Keratinocyte (primary cell): Measurements from ENCODE around the gene E2F7. TPM values are rescaled to one million over a fixed set of nuclear protein-coding genes. Genes with fewer than 3 reads are reported as not detected.

ENCODE experiments used
- DNase-seq: peaks from one replicate; pipeline ENCODE4 v3.0.0-alpha.2; 2011; ENCODE audit warnings: low read depth, missing footprints, low spot score
- FAIRE-seq: peaks from 2 replicates; lab custom pipeline; 2011; peaks lifted over from hg19 to GRCh38; lab: Jason Lieb, UNC
- H2AFZ ChIP-seq: 2 replicates; pipeline ENCODE4 v1.6.0; 2012; ENCODE audit warnings: low read length, control low read depth, inconsistent platforms; ENCODE audit not compliant: control insufficient read depth
- H3K27ac ChIP-seq: 2 replicates; pipeline ENCODE4 v1.5.1; 2011; ENCODE audit warnings: low read length; ENCODE audit not compliant: control insufficient read depth, insufficient read depth
- H3K27me3 ChIP-seq: 3 replicates; pipeline ENCODE4 v1.6.0; 2011; ENCODE audit warnings: low read length; ENCODE audit not compliant: control insufficient read depth, insufficient read depth; ENCODE audit errors: extremely low read depth
- H3K36me3 ChIP-seq, 2 experiments: 2 replicates in 1 of 2; 3 replicates in 1 of 2; pipeline ENCODE4 v1.5.1; 2011; ENCODE audit warnings: low read length in 2 of 2, mild to moderate bottlenecking in 1 of 2; ENCODE audit not compliant: control insufficient read depth in 2 of 2, insufficient read depth in 2 of 2; ENCODE audit errors: extremely low read depth in 1 of 2
- H3K4me1 ChIP-seq: 3 replicates; pipeline ENCODE4 v1.5.1; 2011; ENCODE audit warnings: low read length; ENCODE audit not compliant: control insufficient read depth, insufficient read depth; ENCODE audit errors: extremely low read depth
- H3K4me2 ChIP-seq: 3 replicates; pipeline ENCODE4 v1.6.0; 2011; ENCODE audit warnings: low read depth, low read length; ENCODE audit not compliant: control insufficient read depth, insufficient read depth; ENCODE audit errors: extremely low read depth
- H3K4me3 ChIP-seq, 3 experiments: fragments of 200-600 bp in 1 of 3; sonication (generic) in 1 of 3; 2 replicates in 2 of 3; 3 replicates in 1 of 3; pipeline ENCODE4 v1.5.1; 2011 to 2016; ENCODE audit warnings: low read length in 3 of 3, mild to moderate bottlenecking in 3 of 3, control low read depth in 2 of 3, inconsistent platforms in 1 of 3, low read depth in 1 of 3, mixed read lengths in 1 of 3, mixed run types in 1 of 3, moderate library complexity in 1 of 3; ENCODE audit not compliant: control insufficient read depth in 2 of 3, insufficient read depth in 2 of 3; ENCODE audit errors: extremely low read depth in 1 of 3
- H3K79me2 ChIP-seq: 2 replicates; pipeline ENCODE4 v1.6.0; 2012; ENCODE audit warnings: low read length; ENCODE audit not compliant: control insufficient read depth, insufficient read depth
- H3K9ac ChIP-seq: 3 replicates; pipeline ENCODE4 v1.6.0; 2011; ENCODE audit warnings: low read length; ENCODE audit not compliant: control insufficient read depth, insufficient read depth; ENCODE audit errors: extremely low read depth
- H3K9me1 ChIP-seq: 3 replicates; pipeline ENCODE4 v1.6.0; 2011; ENCODE audit warnings: low read length; ENCODE audit not compliant: control insufficient read depth, insufficient read depth; ENCODE audit errors: extremely low read depth
- H3K9me3 ChIP-seq: 2 replicates; pipeline ENCODE4 v1.5.1; 2012; ENCODE audit warnings: low read depth, low read length; ENCODE audit not compliant: control insufficient read depth
- H4K20me1 ChIP-seq: 3 replicates; pipeline ENCODE4 v1.6.0; 2011; ENCODE audit warnings: low read length; ENCODE audit not compliant: control insufficient read depth, insufficient read depth; ENCODE audit errors: extremely low read depth
- EZH2 ChIP-seq: IDR thresholded peaks from one replicate; pipeline ENCODE4 v1.6.1; 2012; ENCODE audit warnings: inconsistent platforms, mild to moderate bottlenecking, low read length, moderate library complexity
- dilution Hi-C: fragments of 300-500 bp; cut with MboI; formaldehyde crosslinking; loops from one replicate; pipeline ENCODE4 v1.7.0; 2020; ENCODE audit warnings: low sequenced_read_pairs; ENCODE audit not compliant: extremely low pct_ligation_motif_present
- polyA plus RNA-seq, 5 experiments: library from polyadenylated mRNA; depleted of rRNA in 3 of 5; stranded (reverse) in 3 of 5; stranded (forward) in 1 of 5; unstranded in 1 of 5; fragments of >200 nt; gene quantifications; 1 replicate in 1 of 5; 2 replicates in 3 of 5; 3 replicates in 1 of 5; pipeline versions ENCODE4 v1.2.1 to v1.2.3, GENCODE V29; 2011 to 2012; ENCODE audit warnings: missing spikeins in 2 of 5, low read depth in 1 of 5, low replicate concordance in 1 of 5
- TF ChIP-seq, protein P1 (sequence below), 3 experiments: IDR thresholded peaks in 1 of 3; conservative IDR thresholded peaks in 1 of 3; optimal IDR thresholded peaks in 1 of 3; 2 replicates in 2 of 3; 3 replicates in 1 of 3; pipeline versions ENCODE3 to v1.5.1; 2011; ENCODE audit warnings: low read length in 3 of 3, mild to moderate bottlenecking in 3 of 3, moderate library complexity in 2 of 3, control low read depth in 1 of 3, inconsistent platforms in 1 of 3; ENCODE audit not compliant: insufficient read depth in 2 of 3; ENCODE audit errors: extremely low read depth in 1 of 3

The E2F7 gene
- polyA plus RNA-seq, 1 donor (not counting 4 experiments of a cell fraction or from before 2014, with no cell fraction given), result 9.9 TPM

- Histone ChIP-seq H2AFZ (no peak overlapping the region), H3K27me3 (no peaks in the 10 kb centered on the region), H3K4me3 (no peak overlapping the region), H3K9me1 (no peaks in the 10 kb centered on the region), H3K36me3 (peaks cover 5 to 13% of the 10 kb centered on the region in 2 experiments), H3K9ac (no peak overlapping the region), H3K79me2 (peaks cover 40% of the 10 kb centered on the region), H3K27ac (no peak overlapping the region), H3K4me2 (no peak overlapping the region), H3K4me1 (peaks cover 24% of the 10 kb centered on the region), H3K9me3 (no peaks in the 10 kb centered on the region), H4K20me1 (no peaks in the 10 kb centered on the region)
- dilution Hi-C loops, result no loop called here
- TF ChIP-seq, protein P1, sequence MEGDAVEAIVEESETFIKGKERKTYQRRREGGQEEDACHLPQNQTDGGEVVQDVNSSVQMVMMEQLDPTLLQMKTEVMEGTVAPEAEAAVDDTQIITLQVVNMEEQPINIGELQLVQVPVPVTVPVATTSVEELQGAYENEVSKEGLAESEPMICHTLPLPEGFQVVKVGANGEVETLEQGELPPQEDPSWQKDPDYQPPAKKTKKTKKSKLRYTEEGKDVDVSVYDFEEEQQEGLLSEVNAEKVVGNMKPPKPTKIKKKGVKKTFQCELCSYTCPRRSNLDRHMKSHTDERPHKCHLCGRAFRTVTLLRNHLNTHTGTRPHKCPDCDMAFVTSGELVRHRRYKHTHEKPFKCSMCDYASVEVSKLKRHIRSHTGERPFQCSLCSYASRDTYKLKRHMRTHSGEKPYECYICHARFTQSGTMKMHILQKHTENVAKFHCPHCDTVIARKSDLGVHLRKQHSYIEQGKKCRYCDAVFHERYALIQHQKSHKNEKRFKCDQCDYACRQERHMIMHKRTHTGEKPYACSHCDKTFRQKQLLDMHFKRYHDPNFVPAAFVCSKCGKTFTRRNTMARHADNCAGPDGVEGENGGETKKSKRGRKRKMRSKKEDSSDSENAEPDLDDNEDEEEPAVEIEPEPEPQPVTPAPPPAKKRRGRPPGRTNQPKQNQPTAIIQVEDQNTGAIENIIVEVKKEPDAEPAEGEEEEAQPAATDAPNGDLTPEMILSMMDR (optimal IDR thresholded peaks at IDR 0.05 in 1 of 3, IDR thresholded peaks at IDR 0.05 in 1 of 3, conservative IDR thresholded peaks at IDR 0.05 in 1 of 3; ENCODE audit: extremely low read depth in 1 of 3, insufficient read depth in 2 of 3, low read length in 3 of 3), result no peak
- no peak for TF ChIP-seq EZH2
- FAIRE-seq (no peak), DNase-seq (no peak)
Measured at GRCh38 chr12:77060883-77061240, 4.5 kb downstream of the E2F7 start.

- H4K20me1 ChIP-seq, result no peaks in the 10 kb centered on the region
- H3K9me3 ChIP-seq, result no peaks in the 10 kb centered on the region
- H3K27me3 ChIP-seq, result no peaks in the 10 kb centered on the region
- H3K9ac ChIP-seq, result no peak overlapping the region
- FAIRE-seq (no peak), DNase-seq (no peak)
- TF ChIP-seq, protein P1 (optimal IDR thresholded peaks at IDR 0.05 in 1 of 3, IDR thresholded peaks at IDR 0.05 in 1 of 3, conservative IDR thresholded peaks at IDR 0.05 in 1 of 3; ENCODE audit: extremely low read depth in 1 of 3, insufficient read depth in 2 of 3, low read length in 3 of 3), result no peak
- TF ChIP-seq EZH2, result no peak
- peaks cover 24% of the 10 kb centered on the region for H3K4me1 ChIP-seq
- no peak overlapping the region for H2AFZ ChIP-seq
- dilution Hi-C loops, result no loop called here
- H3K4me2 ChIP-seq, result no peak overlapping the region
- H3K79me2 ChIP-seq, result peaks cover 40% of the 10 kb centered on the region
- H3K4me3 ChIP-seq, result no peak overlapping the region
- H3K27ac ChIP-seq, result no peak overlapping the region
- no peaks in the 10 kb centered on the region for H3K9me1 ChIP-seq
- peaks cover 5 to 13% of the 10 kb centered on the region in 2 experiments for H3K36me3 ChIP-seq
Measured at GRCh38 chr12:77060136-77060882, 5.1 kb downstream of the E2F7 start.
